Eye (tissue), 1 donor: ENCODE measurements around the gene HID1.
A peak's percentile ranks its signal among the peaks of the same experiment; 100 is the strongest.
"Not testable (repeated sequence)": the region's sequence is repeated elsewhere in the genome, so short reads cannot be mapped to it uniquely, and the experiment has no call there.

Experiments used
- DNase-seq: peaks from one replicate; pipeline ENCODE4 v3.0.0-alpha.2; 2015

Gene HID1

GRCh38 chr17:74999523-74999922 is 27.0 kb upstream of the HID1 start:
- DNase-seq = no peak

- no peak for DNase-seq
These were observed 26.2 kb upstream of the HID1 start for GRCh38 chr17:74998783-74999182.

- DNase-seq = no peak
These were observed 23.3 kb upstream of the HID1 start for GRCh38 chr17:74995847-74996246.

- no peak for DNase-seq
These were observed 21.9 kb upstream of the HID1 start for GRCh38 chr17:74994440-74994839.

GRCh38 chr17:74992223-74992622 is 19.7 kb upstream of the HID1 start:
- DNase-seq = no peak

- DNase-seq = no peak
These were observed 18.1 kb upstream of the HID1 start for GRCh38 chr17:74990581-74991105.

- peak; percentile 92 for DNase-seq
These were observed 15.6 kb upstream of the HID1 start for GRCh38 chr17:74987909-74988711.

GRCh38 chr17:74987418-74987908 is 14.9 kb upstream of the HID1 start, which contains the start of gene CDR2L:
TSS of gene CDR2L (plus strand) at chr17:74987632. CDS start at chr17:74988044, 412 bp downstream.
- DNase-seq = peak; percentile 97

GRCh38 chr17:74986206-74986576 is 13.6 kb upstream of the HID1 start:
- no peak for DNase-seq

GRCh38 chr17:74982663-74983313 is 10.2 kb upstream of the HID1 start:
- DNase-seq = not testable (repeated sequence)

- DNase-seq = peak; percentile 92
These were observed 9.6 kb upstream of the HID1 start for GRCh38 chr17:74981979-74982662.

GRCh38 chr17:74981318-74981978 is 8.9 kb upstream of the HID1 start:
- no peak for DNase-seq

GRCh38 chr17:74979408-74980146 is 7.0 kb upstream of the HID1 start:
- DNase-seq = no peak

GRCh38 chr17:74978240-74978639 is 5.7 kb upstream of the HID1 start:
- no peak for DNase-seq

- DNase-seq = no peak
These were observed 5.2 kb upstream of the HID1 start for GRCh38 chr17:74977802-74978201.

GRCh38 chr17:74975943-74976342 is 3.4 kb upstream of the HID1 start:
- DNase-seq = no peak

GRCh38 chr17:74972973-74973328 is 392 bp upstream of the HID1 start:
- DNase-seq = no peak

GRCh38 chr17:74971842-74972106 is 785 bp downstream of the HID1 start:
- peak; percentile 67 for DNase-seq

- no peak for DNase-seq
These were observed 1.3 kb downstream of the HID1 start for GRCh38 chr17:74971069-74971841.

GRCh38 chr17:74970395-74970794 is 2.2 kb downstream of the HID1 start:
- no peak for DNase-seq

- DNase-seq = not testable (repeated sequence)
These were observed 3.1 kb downstream of the HID1 start for GRCh38 chr17:74969501-74969900.

GRCh38 chr17:74968361-74968780 is 4.2 kb downstream of the HID1 start:
- no peak for DNase-seq
